CD4-positive, alpha-beta T cell treated with Interleukin-4 for 4 hours (primary cell): ENCODE measurements around the gene SAMM50.

Experiments used
- DNase-seq: peaks from one replicate; pipeline ENCODE4 v3.0.0-alpha.2; 2020

SAMM50 gene

DNA sequence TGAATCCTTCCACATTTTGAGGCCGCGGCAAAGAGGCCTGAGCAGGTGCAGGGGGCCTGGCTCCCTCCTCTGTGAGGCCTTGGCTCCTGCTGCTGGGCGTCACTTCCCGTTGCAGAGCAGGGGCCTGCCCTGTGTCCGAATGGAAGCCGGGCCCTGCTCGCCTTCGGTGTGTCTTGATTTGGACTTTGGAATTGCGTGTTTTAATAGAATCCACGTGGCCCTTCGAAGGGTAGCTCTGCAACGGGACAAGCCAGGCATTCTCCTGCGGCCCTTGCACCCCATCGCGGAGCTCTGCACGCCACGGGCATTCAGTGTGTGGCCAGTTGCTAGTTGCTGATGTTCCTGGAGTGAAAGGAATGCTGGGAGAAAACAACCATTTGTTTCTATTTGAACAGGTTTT lies 25.8 kb downstream of the SAMM50 start:
- no peak for DNase-seq

GRCh38 chr22:43983808-43984207 lies 28.6 kb downstream of the SAMM50 start:
- no peak for DNase-seq

DNA sequence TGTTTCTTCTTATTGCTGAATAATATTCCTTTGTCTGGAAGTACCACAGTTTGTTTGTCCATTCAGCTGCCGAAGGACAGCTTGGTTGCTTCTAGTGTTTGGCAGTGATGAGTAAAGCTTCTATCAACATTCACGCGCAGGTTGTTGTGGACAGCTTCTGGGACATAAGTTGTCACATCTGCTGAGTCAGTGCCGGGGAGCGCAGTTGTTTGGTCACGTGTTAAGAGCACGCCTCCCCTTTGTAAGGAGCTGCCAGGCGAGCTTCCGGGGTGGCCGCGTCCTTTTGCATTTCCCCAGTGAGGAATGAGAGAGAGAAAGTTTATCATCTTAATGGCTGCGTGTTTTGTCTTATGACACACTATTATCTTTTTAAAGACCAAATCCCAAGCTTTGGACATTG lies 30.3 kb downstream of the SAMM50 start:
- no peak for DNase-seq

- DNase-seq = no peak
Observed at GRCh38 chr22:43988116-43988820, 33.0 kb downstream of the SAMM50 start.

DNA sequence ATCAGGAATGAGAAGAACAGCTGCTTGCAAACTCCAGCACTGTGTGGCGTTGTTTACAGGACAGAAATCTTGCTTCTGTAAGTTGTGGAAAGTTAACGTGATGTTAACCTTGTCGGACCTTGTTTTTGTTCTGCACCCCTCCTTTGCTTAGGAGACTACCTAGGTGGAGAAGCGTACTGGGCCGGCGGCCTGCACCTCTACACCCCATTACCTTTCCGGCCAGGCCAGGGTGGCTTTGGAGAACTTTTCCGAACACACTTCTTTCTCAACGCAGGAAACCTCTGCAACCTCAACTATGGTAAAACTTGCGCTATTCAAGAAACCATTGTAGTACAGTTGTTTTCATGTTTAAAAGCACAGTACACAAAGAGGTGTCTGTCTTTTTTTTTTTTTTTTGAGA lies 33.7 kb downstream of the SAMM50 start:
- DNase-seq = no peak

DNA sequence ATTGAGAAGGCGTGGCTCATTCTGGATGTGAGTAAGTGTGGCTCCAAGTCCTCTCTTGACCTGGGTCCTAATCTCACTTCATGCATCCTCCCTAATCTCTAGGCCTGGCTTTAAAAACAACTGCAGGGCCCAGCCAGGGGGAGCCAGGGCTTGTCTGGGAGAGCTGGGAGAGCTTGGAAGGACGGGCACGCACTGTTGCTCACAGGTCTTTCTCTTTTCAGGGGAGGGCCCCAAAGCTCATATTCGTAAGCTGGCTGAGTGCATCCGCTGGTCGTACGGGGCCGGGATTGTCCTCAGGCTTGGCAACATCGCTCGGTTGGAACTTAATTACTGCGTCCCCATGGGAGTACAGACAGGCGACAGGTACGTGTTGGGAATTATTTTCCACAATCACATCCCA lies 34.8 kb downstream of the SAMM50 start:
- DNase-seq = no peak

DNA sequence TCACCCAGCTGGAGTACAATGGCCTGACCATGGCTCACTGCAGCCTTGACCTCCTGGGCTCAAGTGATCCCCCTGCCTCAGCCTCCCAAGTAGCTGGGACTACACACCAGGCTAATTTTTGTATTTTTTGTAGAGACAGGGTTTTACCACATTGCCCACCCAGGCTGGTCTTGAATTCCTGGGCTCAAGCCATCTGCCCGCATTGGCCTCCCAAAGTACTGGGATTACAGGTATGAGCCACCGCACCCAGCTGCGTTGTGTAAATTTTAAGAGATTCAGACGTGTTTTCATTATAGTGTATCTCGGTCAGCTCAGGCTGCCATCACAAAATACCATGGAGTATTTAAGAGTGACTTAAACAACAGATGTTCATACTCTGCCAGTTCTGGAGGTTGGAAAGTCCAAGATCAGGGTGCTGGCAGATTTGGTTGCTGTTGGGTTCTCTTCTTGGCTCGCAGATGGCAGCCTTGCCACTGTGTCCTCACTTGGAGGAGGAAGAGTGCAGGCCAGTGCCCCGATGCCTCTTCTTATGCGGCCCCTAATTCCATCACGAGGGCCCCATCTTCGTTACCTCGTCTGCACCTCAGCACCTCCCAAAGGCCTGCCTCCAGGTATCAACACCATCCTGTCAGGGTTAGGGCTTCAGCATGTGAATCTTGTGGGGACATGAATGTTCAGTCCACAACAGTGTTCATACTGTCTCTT lies 36.2 kb downstream of the SAMM50 start:
- no peak for DNase-seq

DNA sequence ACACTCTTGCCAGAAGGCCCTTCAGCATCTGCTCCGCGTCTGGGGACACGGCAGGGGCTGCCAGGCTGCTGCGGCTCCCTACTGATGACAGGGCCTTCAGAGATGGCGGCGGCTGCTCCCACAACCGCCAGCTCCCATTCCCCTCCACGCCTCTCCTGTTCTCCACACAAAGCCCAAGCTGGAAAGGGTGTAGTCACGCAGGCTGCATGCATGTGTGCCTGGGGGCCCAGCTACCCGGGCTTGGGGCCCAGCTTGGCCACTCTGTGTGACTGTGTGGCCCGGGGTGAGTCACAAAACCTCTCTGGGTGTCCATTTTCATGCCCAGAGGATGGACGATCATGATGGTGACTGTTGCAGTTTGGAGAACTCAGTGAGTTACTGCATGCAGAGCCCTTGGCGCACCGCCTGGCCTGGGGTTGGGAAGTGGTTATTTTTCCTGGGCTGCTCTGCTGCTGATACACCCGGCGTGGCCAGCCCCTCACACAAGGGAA lies 37.1 kb downstream of the SAMM50 start:
- no peak for DNase-seq

GRCh38 chr22:43993072-43993760 lies 38.0 kb downstream of the SAMM50 start:
- peak; percentile 64 for DNase-seq

DNA sequence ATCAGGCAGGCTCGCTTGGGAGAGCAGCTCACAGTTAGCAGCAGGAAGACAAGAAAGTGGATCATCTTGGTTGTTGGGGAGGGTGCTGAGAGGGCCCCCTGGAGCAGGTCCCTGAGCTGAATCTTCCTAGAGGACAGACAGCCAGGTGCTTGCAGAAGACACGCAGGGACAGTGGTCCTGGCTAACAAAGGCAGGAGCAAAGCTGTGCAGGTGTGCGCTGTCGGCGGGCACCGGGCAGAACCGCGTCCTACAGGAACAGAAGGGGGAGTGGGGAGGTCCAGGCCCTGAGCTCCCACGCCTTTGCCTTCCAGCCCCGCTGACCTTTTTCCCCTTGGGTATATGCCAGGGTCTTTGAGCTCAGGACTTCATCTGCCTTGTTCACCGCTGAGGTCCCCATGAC lies 38.8 kb downstream of the SAMM50 start:
- DNase-seq = no peak

DNA sequence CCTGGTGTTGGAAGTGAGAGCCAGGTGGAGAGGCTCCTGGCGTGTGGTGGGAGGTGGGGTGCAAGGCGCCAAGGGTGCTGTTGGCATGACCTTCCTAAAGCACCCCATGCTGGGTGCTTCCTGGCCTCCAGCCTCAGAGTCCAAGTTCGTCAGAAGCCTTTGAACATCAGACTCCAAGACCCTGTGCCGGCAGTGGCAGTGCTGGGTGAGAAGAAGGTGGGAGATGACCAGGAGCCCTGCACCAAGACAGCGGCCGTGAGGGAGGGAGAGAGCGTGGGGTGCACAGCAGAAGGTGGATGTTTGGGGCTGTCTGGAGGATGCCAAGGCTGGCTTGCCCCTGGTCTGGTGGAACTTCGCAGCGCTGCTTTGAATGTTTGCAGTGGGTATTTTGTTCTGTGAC lies 39.2 kb downstream of the SAMM50 start:
- DNase-seq = no peak

GRCh38 chr22:43995057-43995685 lies 39.9 kb downstream of the SAMM50 start:
- DNase-seq = no peak

- no peak for DNase-seq
Observed at GRCh38 chr22:43995798-43996169, 40.5 kb downstream of the SAMM50 start.

GRCh38 chr22:43996170-43996980 lies 41.1 kb downstream of the SAMM50 start:
- peak; percentile 70 for DNase-seq

- no peak for DNase-seq
Observed at GRCh38 chr22:43996981-43997265, 41.7 kb downstream of the SAMM50 start.

DNA sequence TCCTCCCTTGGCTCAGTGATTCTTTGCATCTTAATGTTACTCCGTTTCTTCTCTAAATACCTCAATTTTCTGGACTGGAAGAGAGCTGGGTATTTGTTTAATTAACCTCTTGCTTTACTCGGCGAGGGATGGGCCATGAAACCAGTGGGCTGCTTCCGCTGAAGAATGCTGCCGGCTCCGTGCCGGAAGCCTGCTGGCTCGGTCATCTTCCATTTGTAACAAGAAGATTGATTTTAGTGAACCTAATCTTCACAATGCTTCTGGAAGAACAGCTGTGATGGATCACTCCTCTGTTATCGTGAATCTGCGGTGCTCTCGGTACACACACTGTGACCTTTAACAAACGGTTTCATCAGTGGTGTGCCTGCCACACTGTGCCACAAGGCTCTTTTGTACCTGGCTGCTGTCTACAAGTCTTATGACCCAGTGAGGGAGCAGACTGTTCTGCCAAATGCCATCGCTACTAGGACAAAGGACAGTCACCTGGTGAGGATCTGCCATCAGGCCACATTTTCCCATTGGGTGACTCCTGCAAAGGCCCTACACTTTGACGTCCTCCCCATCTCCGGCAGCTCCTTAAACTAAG lies 43.5 kb downstream of the SAMM50 start:
- DNase-seq = no peak

DNA sequence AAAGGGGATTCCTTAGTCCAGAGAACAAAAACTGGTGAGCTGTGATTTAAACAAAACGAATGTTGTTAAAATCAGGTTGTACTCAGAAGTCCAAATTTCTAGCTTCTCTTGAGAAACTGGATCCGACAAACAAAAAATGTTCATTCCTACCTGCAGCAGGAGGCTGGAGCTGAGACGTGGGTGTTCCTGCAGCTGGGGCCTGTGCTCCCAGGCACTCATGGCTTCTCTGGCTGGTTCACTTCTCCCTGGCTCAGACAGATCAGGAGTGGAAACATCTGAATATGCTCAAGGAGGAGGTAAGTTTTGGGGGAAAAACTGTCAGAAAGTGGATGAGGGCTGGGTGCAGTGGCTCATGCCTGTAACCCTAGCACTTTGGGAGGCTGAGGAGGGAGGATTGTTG lies 44.1 kb downstream of the SAMM50 start:
- no peak for DNase-seq

DNA sequence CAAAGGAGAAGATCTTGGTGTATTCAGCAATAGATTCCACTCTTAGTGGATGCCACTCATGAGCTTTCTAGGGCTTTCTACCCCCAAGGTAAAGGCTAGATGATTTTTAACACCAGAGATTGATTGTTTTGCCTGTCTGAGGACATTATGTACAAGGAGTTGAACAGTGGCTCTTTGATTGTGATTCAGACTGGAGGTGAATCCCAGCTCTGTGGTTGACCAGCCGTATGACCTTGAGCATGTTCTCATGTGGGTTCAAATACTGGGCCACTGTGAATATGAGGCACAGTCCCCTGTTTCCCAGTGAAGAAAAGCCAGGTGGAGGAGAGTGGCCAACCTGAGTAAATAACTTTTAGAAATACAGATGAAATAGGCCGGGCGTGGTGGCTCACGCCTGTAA lies 44.9 kb downstream of the SAMM50 start:
- DNase-seq = no peak

DNA sequence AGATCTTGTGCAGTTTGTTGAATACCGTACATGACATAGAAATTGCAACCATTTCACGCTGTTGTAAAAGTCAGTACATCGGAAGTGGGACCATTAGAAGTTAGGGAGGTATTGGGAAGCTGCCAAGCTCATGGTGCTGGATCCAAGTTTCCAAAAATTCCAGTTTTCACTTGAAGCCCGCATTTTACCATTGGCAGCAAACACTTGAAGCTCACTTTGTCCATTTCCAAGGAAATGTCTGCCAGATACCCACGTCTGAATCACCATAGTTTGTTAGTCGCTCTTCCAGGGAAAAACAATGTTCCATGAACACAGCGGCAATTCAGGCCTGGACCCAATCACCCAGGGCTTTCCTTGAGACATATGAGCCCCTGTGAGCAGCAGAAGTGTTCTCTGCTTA lies 46.3 kb downstream of the SAMM50 start:
- DNase-seq = no peak

GRCh38 chr22:44002324-44002723 lies 47.1 kb downstream of the SAMM50 start:
- no peak for DNase-seq

- no peak for DNase-seq
Observed at GRCh38 chr22:44002997-44003396, 47.8 kb downstream of the SAMM50 start.

DNA sequence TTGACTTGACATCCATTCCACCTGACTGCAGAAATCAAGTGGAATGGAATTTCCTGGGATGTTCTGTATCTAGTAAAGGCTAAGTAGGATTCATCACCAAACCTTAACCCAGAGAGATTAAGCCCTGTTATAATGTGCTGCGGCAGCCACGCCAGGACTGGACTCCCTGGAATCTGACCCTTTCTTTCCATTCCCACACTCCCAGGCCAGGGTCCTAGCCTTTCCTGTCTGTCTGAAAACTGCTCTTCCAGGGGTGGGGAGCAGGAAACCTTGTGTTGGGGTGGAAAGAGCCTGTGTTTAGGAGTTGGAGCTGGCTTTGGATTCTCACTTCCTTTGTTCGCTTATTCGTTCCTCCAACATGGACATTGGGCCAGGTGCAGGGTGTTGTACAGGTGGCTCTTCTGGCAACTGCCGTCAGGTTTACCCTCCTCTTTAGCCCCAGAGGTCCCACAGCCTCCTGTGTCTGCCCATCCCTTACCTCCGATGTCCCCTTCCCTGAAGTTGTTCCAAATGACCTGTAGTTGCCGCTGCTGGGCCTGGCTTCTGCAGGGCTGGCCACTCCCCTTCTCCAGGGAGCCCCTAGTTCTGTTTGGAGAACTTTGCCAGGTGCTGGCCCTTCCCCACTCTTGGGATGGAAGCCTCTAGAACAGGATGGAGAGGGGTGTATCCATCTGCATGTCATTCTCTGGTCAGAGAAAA lies 48.3 kb downstream of the SAMM50 start:
- DNase-seq = no peak
